ENCODE measurements around the gene CRYBG1. TPM values are rescaled to one million over a fixed set of nuclear protein-coding genes. Genes with fewer than 3 reads are reported as not detected.

The CRYBG1 gene
- polyA plus RNA-seq, 3 donors: 24.0 to 33.6 (median 27.3) TPM

DNA sequence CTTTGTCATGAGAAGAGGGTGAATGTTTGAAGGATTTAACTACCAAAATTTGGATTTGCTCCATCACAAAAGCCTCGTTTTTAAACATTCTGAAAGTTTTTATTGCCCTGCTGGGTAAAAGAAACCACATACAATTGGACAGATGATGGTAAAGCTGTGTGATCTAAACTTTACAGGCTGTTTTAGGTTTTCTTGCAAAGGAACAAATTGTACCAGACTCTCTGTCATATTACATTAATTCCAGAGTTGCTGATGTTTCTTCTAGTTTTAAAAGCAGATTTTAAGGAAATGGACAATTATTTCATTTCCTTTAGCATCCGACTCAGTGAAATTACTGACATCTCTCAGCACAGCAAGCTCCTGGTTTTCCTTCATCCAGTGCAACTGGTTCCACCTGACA, 53.2 kb downstream of the CRYBG1 start:
- DNase-seq: no peak

DNA sequence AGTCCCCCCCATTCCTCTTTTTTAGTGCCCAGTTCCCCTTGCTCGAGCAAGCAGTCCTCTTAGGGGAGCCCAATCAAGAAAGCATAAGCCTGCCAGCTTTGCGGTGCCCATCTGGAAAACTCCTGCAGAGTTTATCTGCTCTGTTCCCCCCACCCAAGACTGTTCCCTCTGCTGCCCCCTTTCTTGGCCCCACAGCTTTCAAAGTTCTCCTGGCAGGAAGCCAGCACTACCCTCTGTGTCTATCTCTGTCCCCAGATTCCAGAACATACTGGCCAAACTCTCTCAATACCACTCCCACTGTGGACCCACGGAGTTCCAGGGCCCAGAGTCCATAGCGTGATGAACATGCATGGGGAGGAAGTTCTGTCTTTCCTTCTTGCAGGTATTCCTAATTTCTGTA, 55.4 kb downstream of the CRYBG1 start:
- DNase-seq: no peak

DNA sequence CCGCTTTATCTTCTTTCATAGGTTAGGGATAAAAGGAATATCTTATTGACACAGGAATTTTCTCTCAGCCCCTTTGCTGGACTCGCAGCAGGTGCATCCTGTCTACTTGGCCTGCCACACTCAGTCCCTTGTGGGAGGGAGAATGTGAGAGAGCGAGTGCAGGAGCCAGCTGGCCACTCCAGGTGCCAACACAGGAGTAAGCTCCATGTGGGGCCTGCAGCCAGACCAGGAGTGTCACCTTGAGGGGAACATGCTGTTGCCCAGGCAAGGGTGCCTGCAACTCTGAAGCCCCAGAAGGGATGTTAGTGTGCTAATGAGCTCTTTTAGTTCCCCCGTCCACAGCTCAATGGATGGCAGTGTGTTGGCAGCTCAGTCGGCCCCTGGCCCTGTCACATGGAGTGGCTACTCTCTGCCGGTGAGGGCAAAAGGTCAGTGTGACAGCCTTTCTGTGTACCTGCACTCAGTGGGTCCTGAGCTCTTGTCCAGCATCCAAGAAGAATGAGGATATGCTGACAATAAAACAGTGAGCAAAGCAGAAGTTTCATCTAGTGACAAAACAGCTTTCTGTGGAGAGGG, 57.1 kb downstream of the CRYBG1 start:
- DNase-seq: no peak

DNA sequence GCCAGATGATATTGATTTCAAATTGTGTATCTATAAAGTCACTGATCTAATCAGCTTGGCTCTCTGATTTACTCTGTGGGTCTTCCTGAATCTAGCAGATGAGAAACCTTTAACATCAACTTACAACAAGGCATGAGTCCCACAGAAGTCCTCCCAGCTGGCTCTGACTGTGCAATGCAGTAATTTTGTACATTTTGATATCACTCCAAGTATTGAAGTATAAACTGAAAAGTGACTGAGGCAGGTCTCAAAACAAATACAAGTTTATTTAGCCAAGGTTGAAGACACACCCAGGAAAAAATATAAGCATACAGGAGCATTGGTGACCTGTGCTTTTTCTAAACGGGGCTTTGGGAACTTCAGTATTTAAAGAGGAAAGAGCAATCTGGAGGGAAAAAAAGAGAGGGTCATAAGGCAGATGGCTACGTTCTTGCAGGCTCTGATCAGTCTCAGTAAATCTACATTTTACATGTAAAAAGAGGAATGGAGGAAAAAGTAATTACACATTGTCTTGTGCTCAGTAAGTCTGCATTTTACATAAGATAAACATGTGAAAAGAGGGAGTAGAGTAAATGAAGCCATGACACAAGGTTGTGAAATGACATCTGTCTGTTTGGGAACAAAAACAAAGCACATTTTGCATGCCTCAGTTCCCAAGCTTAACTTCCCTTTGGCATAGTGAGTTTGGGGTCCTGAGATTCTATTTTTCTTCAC, 59.5 kb downstream of the CRYBG1 start:
- DNase-seq: no peak

DNA sequence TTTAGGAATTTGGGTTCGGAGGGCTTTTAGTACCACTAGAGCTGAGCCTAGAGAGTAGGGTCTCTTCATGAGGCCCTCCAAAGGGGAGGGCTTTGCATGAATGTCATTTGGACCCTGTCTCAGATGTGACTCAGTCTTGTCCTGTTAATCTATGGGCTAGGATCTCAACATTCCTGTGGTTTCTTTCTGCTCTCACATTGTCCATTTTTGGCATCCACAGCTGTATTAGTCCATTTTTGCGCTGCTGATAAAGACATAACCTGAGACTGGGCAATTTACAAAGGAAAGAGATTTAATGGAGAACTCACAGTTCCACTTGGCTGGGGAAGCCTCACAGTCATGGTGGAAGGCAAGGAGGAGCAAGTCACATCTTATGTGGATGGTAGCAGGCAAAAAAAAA, 61.0 kb downstream of the CRYBG1 start:
- DNase-seq: no peak

DNA sequence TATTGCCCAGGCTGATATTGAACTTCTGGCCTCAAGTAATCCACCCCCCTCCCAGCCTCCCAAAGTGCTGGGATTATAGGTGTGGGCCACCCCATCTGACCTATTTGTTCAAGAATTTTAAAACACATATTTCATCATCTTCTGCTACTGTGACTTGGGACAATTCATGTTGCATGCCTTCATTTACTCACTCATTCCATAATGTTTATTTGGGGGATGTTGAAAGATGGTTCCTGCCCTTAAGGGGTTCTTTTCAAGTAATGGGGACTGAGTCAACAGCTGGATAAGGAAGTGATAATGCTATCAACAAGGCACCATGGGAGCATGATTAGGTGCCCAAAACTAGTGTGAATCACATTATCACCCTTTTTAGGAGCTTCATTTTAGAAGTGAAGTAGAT, 62.0 kb downstream of the CRYBG1 start:
- no peak for DNase-seq

DNA sequence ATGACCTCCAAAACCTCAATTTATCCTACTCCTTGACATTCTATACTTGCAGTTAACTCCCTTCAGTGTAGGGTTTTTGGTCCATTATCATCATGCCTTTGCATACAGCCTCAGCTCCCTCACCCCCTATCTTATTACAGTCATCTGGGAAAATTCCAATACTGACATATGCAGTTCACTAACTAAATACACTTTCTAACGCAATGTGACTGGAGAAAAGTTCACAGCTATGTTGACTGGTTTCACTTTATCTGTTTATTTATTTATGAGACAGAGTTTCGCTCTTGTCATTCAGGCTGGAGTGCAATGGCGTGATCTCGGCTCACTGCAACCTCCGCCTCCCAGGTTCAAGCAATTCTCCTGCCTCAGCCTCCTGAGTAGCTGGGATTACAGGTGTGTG, 64.9 kb downstream of the CRYBG1 start:
- no peak for DNase-seq

DNA sequence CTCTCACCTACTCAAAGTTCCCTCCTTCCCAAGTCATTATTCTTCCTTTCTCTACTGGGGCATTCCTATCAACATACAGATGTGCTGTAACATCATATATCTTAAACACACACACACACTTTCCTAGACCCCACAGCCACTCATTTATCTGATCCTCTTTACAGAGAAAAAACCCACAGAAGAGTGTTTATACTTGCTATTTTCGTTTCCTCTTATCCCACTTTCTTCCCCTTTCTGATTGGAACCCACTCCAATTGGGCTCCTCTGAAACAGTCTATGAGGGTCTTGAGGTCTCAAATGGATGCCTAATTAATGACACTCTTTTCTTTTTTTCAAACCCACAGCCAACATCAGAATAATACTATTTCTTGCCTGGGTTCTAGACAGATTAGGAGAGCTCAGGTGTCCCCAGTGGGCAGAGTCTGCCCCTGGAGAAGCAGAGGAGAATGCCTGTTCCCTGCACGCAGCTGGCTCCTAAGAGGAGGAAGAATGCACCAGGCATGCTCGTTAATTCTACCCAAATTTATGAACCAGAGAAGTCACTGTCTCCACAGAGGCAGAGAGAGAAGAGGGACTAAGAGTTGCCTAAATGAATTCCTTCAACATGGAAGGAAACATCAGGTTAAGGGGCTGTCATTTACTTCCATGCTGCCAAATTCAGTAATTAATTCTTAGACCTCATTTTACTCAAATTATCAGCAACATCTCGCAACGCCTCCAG, 65.9 kb downstream of the CRYBG1 start:
- peak; percentile 24 for DNase-seq

DNA sequence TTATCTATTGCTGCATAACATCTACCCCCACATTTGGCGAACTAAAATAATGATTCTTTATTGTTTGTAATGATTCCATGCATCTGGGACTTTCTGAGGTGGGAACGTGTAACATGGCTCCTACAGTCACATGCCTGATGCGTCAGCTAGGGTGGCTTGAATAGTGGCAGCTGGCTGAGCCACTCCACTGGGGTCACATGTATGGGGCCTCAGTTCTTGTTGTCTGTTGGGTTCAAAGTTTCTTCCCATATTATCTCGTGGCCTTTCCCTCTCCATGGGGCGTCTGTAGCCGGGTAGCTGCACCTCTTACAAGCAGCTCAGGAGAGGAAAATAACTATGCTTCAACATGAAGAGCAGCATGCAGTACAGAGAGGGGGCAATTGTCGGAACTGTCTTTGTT, 69.9 kb downstream of the CRYBG1 start:
- DNase-seq: no peak

DNA sequence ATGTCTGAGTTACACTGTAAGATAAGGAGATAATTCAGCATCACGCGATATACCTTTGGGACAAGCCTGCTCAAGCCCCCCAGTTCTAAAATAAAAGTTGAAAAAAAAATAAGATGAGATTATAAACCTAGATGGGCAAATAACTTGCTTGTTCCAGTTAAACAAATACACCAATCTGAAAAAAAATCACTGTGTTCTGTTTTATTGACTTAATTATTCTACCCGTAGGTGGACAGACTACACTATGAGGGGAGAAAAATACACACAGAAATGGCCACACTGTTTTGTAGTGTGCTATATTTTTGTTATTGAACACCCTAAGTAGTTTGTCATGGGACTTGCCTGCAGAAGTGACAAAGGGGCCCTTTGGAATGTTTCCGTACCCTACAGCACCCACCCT, 70.9 kb downstream of the CRYBG1 start:
- DNase-seq: no peak

DNA sequence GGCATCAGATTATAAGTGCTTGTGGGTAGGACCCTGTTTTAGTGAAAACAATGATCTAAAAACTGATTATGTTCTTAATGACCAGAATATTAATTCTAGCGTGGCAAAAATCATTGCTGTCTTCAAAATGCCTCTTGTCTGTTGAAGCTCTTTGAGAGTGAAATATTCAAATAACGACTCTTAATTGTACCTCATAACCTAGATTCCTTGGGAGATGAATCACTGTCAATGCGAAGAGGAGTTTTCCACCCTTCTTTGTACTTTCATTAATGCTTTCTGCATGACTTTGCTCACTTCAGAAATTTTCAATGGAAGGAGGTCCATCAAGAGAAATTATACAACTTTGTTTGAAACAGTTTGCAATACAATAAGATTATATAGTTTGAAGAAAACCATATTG, 71.5 kb downstream of the CRYBG1 start:
- no peak for DNase-seq

GRCh38 chr6:106434530-106434929, 74.0 kb downstream of the CRYBG1 start:
- no peak for DNase-seq

DNA sequence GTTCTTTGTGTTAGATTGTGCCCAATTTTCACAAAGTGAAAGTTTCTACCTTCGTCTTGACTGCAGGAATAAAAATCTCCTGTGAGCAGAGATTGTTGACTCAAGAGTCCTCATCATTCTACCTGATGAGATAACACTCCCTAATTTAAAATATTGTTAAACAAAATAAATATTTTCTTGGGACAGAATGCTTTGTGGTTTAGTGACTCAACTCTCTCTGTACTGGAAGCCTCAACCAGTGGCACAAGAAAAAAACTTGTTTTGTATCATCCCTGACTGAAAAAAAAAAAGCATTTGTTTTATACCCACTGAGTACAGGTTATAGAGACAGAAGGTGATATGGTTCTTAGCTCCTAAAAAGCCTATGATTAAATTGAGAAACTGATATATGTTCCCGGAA, 78.9 kb downstream of the CRYBG1 start:
- no peak for DNase-seq

- DNase-seq: no peak
Measured at GRCh38 chr6:106440546-106440945, 80.0 kb downstream of the CRYBG1 start.

- DNase-seq: no peak
Measured at GRCh38 chr6:106442395-106442794, 81.9 kb downstream of the CRYBG1 start.

- peak; percentile 39 for DNase-seq
Measured at GRCh38 chr6:106444777-106445507, 84.4 kb downstream of the CRYBG1 start.

DNA sequence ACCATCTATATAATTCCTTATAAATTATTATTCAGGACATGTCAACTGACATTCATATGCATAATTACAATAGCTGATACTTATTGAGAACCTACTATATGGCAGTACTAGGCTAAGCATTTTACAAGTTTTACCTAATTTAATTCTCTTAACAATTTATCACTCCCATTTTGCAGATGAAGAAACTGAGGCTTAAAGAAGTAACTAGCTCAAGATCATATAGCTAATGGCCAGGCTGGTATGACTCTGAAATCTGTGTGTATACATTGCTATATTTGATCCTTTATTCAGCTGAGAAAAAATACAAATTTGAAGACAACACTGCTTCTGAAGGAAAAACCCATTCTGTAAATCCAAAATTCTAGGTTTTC, 85.0 kb downstream of the CRYBG1 start:
- DNase-seq: no peak

DNA sequence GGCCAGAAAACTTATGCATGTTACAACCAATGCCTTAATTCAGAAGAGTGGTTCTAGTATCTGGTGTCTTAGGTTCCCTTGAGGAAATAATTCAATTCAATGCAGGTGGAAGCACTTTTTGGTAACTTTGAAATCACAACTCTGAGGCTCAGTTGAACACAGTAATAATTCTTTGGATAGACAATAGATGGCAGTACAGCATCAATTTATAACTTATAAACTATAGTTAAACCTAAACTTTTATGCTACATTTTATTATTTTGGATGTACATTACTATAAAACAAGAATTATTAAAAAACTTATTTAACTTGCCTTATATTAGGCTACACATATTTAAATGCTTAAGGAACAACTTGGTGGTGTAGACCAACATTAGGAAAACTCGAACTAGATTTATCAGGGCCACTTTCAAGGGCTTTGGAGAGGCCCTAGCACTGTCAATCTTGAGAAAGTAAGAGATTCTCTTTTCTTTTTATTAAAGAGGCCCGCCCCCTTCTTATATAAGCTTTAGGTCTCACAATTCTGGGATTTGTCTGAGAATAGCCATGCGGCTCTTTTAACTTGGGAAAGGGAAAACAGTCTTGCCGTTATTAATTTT, 85.9 kb downstream of the CRYBG1 start:
- DNase-seq: no peak

- DNase-seq: no peak
Measured at GRCh38 chr6:106446983-106447382, 86.5 kb downstream of the CRYBG1 start.

GRCh38 chr6:106448000-106448426, 87.5 kb downstream of the CRYBG1 start:
- DNase-seq: no peak

- DNase-seq: no peak
Measured at GRCh38 chr6:106450653-106451052, 90.1 kb downstream of the CRYBG1 start.

DNA sequence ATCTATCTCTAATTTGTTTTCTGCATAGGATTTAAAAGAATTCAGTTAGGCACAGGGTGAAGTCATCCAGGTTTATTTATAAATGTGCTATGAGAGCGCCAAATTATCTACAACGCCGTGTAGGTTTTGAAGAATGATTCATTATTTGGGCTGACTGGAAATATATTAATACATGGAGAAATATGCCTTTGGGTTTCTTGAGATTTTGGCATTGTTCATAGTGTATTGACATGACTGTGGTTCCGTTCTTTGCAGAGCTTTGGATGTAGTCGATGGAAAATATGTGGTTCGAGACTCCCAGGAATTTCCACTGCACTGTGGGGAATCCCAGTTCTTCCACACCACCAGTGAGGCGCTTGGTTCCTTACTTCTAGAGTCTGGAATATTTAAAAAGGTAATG, 90.9 kb downstream of the CRYBG1 start:
- DNase-seq: no peak

All from renal pelvis (tissue), 4 donors.